ENCODE data around the gene PFDN4.
A peak's percentile ranks its signal among the peaks of the same experiment; 100 is the strongest.

Gene PFDN4

GRCh38 chr20:54200487-54201267, 7.2 kb upstream of the PFDN4 start:
- FAIRE-seq, result no peak
- no peak for DNase-seq (ENCODE audit: low spot score)

GRCh38 chr20:54201268-54201846, 6.5 kb upstream of the PFDN4 start:
- no peak for FAIRE-seq
- DNase-seq (ENCODE audit: low spot score), result no peak

- FAIRE-seq (no peak), DNase-seq (ENCODE audit: low spot score) (no peak)
Measured at GRCh38 chr20:54203281-54203680, 4.6 kb upstream of the PFDN4 start.

- no peak for FAIRE-seq
- no peak for DNase-seq (ENCODE audit: low spot score)
Measured at GRCh38 chr20:54204063-54204462, 3.8 kb upstream of the PFDN4 start.

- FAIRE-seq (no peak), DNase-seq (ENCODE audit: low spot score) (no peak)
Measured at GRCh38 chr20:54204481-54204880, 3.4 kb upstream of the PFDN4 start.

GRCh38 chr20:54205450-54205849, 2.4 kb upstream of the PFDN4 start:
- DNase-seq (ENCODE audit: low spot score) (no peak), FAIRE-seq (no peak)

GRCh38 chr20:54207053-54207742, 689 bp upstream of the PFDN4 start:
- DNase-seq (ENCODE audit: low spot score) (no peak), FAIRE-seq (no peak)

- DNase-seq (ENCODE audit: low spot score) (peak; percentile 41), FAIRE-seq (no peak)
Measured at GRCh38 chr20:54208548-54209176, 775 bp downstream of the PFDN4 start.

- no peak for FAIRE-seq
Measured at GRCh38 chr20:54209216-54209813, 1.4 kb downstream of the PFDN4 start.

GRCh38 chr20:54212226-54212625, 4.3 kb downstream of the PFDN4 start:
- DNase-seq (ENCODE audit: low spot score) (no peak), FAIRE-seq (no peak)

More at GRCh38 chr20:54209216-54209813, 1.4 kb downstream of the PFDN4 start:
- no peak for DNase-seq (ENCODE audit: low spot score)

GRCh38 chr20:54212871-54213270, 5.0 kb downstream of the PFDN4 start:
- DNase-seq (ENCODE audit: low spot score) (no peak), FAIRE-seq (no peak)

GRCh38 chr20:54214566-54214965, 6.7 kb downstream of the PFDN4 start:
- no peak for DNase-seq (ENCODE audit: low spot score)
- FAIRE-seq, result no peak

- DNase-seq (ENCODE audit: low spot score) (no peak), FAIRE-seq (no peak)
Measured at GRCh38 chr20:54215157-54215789, 7.4 kb downstream of the PFDN4 start.

- no peak for FAIRE-seq
Measured at GRCh38 chr20:54217762-54218161, 9.9 kb downstream of the PFDN4 start.

GRCh38 chr20:54218470-54218869, 10.6 kb downstream of the PFDN4 start:
- no peak for FAIRE-seq
- DNase-seq (ENCODE audit: low spot score), result no peak

More at GRCh38 chr20:54217762-54218161, 9.9 kb downstream of the PFDN4 start:
- no peak for DNase-seq (ENCODE audit: low spot score)

- FAIRE-seq (no peak), DNase-seq (ENCODE audit: low spot score) (peak; percentile 58)
Measured at GRCh38 chr20:54219751-54220426, 12.0 kb downstream of the PFDN4 start.

- FAIRE-seq, result no peak
- DNase-seq (ENCODE audit: low spot score), result no peak
Measured at GRCh38 chr20:54220722-54221121, 12.8 kb downstream of the PFDN4 start.

- DNase-seq (ENCODE audit: low spot score) (no peak), FAIRE-seq (peak; percentile 78)
Measured at GRCh38 chr20:54221353-54221752, 13.5 kb downstream of the PFDN4 start.

GRCh38 chr20:54221996-54222890, 14.4 kb downstream of the PFDN4 start:
- FAIRE-seq, result no peak

More at GRCh38 chr20:54221996-54222890, 14.4 kb downstream of the PFDN4 start:
- DNase-seq (ENCODE audit: low spot score), result no peak
